Peyer's patch (tissue), 4 donors: Measurements from ENCODE around the gene ACSL5.

Experiments used
- POLR2A ChIP-seq, 2 donors: fragments of 450-650 bp; IDR thresholded peaks; one replicate each; pipeline ENCODE4 v1.5.1; 2017; ENCODE audit warnings: antibody characterized with exemption in 2 of 2, mild to moderate bottlenecking in 2 of 2, moderate library complexity in 2 of 2
- TF ChIP-seq, protein P1 (sequence below), 6 experiments: fragments of 450-650 bp in 4 of 6; fragments of 200-600 bp in 2 of 6; sonication (generic) in 1 of 6; IDR thresholded peaks; one replicate each; pipeline ENCODE4 v1.5.1; 2017 to 2019; ENCODE audit warnings: antibody characterized with exemption in 6 of 6, mild to moderate bottlenecking in 3 of 6, moderate library complexity in 1 of 6

DNA sequence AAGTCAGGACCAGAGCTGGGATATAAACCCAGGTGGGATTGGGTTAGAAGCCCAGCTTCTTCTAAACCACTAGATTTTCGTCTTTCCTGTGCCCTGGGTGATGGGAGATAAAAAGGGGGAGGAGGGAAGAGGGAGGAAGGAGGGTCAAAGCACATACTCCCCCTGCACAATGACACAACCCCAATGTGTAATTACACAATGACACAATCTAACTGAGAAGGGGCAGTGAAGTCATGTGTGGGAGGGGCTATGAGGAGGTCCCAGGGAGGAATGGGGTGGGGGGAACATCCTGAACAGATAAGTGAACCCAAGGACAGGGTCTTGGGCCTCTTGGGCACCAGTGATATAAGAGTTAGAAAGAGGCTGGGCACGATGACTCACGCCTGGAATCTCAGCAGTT, 46.2 kb upstream of the ACSL5 start:
- TF ChIP-seq, protein P1, sequence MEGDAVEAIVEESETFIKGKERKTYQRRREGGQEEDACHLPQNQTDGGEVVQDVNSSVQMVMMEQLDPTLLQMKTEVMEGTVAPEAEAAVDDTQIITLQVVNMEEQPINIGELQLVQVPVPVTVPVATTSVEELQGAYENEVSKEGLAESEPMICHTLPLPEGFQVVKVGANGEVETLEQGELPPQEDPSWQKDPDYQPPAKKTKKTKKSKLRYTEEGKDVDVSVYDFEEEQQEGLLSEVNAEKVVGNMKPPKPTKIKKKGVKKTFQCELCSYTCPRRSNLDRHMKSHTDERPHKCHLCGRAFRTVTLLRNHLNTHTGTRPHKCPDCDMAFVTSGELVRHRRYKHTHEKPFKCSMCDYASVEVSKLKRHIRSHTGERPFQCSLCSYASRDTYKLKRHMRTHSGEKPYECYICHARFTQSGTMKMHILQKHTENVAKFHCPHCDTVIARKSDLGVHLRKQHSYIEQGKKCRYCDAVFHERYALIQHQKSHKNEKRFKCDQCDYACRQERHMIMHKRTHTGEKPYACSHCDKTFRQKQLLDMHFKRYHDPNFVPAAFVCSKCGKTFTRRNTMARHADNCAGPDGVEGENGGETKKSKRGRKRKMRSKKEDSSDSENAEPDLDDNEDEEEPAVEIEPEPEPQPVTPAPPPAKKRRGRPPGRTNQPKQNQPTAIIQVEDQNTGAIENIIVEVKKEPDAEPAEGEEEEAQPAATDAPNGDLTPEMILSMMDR (IDR thresholded peaks at IDR 0.05): no peak
- TF ChIP-seq POLR2A (IDR thresholded peaks at IDR 0.05): no peak
